ENCODE results near the gene RBM28.

GRCh38 chr7:128287556-128287955 is 56.2 kb downstream of the RBM28 start:
- no peak for TF ChIP-seq EP300 (IDR thresholded peaks at IDR 0.05; ENCODE audit: low read depth)
- TF ChIP-seq CTCF (IDR thresholded peaks at IDR 0.05), result no peak

Measured in transverse colon (tissue), 3 donors.